Measurements from ENCODE around the gene SDS.

Gene SDS

DNA sequence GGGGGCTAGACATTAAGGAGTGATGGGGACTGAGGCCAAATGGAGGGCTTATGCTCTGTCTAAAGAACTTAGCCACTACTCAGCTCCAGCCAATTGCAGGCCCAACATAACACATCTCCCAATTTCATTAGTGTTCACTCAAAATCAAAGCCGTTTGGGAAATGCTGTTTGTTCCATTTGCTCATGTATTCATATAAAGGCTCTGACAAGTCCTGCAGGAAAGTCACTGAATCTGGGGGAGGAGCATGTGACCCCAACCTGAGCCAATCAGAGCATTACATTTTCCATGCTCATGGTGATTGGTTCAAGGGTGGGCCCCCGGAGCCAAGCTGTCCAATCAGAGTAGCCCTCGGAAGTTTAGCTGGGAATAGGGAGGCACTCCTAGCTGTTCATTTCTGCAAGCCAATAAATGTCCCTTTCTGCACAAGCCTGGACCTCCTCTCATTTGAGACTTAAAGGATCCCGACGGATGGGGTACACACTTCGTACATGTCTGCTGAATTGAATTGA lies 39.4 kb upstream of the SDS start:
- TF ChIP-seq, protein P1, sequence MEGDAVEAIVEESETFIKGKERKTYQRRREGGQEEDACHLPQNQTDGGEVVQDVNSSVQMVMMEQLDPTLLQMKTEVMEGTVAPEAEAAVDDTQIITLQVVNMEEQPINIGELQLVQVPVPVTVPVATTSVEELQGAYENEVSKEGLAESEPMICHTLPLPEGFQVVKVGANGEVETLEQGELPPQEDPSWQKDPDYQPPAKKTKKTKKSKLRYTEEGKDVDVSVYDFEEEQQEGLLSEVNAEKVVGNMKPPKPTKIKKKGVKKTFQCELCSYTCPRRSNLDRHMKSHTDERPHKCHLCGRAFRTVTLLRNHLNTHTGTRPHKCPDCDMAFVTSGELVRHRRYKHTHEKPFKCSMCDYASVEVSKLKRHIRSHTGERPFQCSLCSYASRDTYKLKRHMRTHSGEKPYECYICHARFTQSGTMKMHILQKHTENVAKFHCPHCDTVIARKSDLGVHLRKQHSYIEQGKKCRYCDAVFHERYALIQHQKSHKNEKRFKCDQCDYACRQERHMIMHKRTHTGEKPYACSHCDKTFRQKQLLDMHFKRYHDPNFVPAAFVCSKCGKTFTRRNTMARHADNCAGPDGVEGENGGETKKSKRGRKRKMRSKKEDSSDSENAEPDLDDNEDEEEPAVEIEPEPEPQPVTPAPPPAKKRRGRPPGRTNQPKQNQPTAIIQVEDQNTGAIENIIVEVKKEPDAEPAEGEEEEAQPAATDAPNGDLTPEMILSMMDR (IDR thresholded peaks at IDR 0.05; ENCODE audit: low read length), result no peak
- TF ChIP-seq EZH2 (IDR thresholded peaks at IDR 0.05; ENCODE audit: borderline replicate concordance, low read length), result no peak
- no peak overlapping the region for H3K27ac ChIP-seq (ENCODE audit: low read depth, low read length, poor library complexity, severe bottlenecking)
- no peak overlapping the region for H3K4me2 ChIP-seq (ENCODE audit: low read length)
- H3K4me3 ChIP-seq (ENCODE audit: low read depth, low read length, poor library complexity, severe bottlenecking), result no peak overlapping the region
- no peaks in the 10 kb centered on the region for H3K4me1 ChIP-seq (ENCODE audit: insufficient read depth, low read length, severe bottlenecking)
- H3K9ac ChIP-seq (ENCODE audit: low read length), result no peak overlapping the region
- H3K36me3 ChIP-seq (ENCODE audit: insufficient read depth, low read length), result no peaks in the 10 kb centered on the region
- no peaks in the 10 kb centered on the region for H3K9me2 ChIP-seq (ENCODE audit: low read depth, low read length)
- H2AFZ ChIP-seq (ENCODE audit: low read length), result no peak overlapping the region
- H4K20me1 ChIP-seq (ENCODE audit: insufficient read depth, low read length), result no peaks in the 10 kb centered on the region
- no peaks in the 10 kb centered on the region for H3F3A ChIP-seq (ENCODE audit: insufficient read depth, low read length)
- peaks cover 17% of the 10 kb centered on the region; the same call in 1 of the 2 replicates for H3K27me3 ChIP-seq (ENCODE audit: insufficient read depth, low read length)
- H3K79me2 ChIP-seq (ENCODE audit: insufficient read depth, low read length), result no peaks in the 10 kb centered on the region
- H3K9me3 ChIP-seq (ENCODE audit: low read length), result no peaks in the 10 kb centered on the region; the same call in 1 of the 2 replicates

DNA sequence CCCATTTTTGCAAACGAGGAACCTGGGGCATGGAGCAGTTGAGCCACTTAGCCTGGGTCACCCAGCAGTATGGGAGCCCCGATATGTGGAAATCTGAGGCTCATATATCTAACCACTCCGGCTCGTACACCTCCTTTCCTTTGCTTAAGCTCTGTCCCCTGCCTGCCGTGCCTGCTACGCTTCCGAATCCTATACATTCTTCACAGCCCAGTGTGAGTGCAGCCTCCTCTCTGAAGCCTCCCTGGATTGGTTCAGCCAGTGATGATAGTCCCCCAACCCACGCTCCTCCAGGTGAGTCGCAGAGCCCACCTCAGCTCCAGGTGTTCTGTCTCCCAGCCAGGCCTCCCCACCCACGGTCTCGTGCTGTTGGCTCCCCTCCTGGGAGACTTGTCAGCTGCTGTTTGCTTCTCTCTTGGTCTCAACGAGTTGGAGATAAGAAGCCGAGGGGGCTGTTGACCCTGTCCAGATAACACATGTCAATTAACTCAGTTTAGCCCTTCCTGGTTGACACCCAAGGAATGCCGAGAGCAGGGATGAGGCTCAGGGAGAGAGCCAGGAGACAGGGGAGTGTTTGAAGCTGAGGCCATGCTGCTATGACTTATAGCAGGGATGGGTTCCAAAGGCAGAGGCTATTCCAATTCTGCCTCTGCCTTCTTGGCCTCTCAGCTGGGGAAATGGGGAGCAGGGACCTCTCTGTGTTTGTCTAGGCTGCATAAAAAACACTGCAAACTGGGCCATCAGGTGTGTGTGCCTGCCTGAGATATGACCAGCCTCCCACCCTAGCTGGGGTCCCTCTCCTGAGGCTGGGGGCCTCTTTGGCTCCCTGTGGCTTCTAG lies 37.5 kb upstream of the SDS start:
- no peaks in the 10 kb centered on the region for H3K79me2 ChIP-seq (ENCODE audit: insufficient read depth, low read length)
- no peaks in the 10 kb centered on the region; the same call in 1 of the 2 replicates for H3K9me3 ChIP-seq (ENCODE audit: low read length)
- TF ChIP-seq, protein P1 (IDR thresholded peaks at IDR 0.05; ENCODE audit: low read length), result no peak
- no peak for TF ChIP-seq EZH2 (IDR thresholded peaks at IDR 0.05; ENCODE audit: borderline replicate concordance, low read length)
- H3K27ac ChIP-seq (ENCODE audit: low read depth, low read length, poor library complexity, severe bottlenecking), result no peak overlapping the region
- no peak overlapping the region for H3K4me2 ChIP-seq (ENCODE audit: low read length)
- no peaks in the 10 kb centered on the region for H3K36me3 ChIP-seq (ENCODE audit: insufficient read depth, low read length)
- H4K20me1 ChIP-seq (ENCODE audit: insufficient read depth, low read length), result no peaks in the 10 kb centered on the region
- H3K9me2 ChIP-seq (ENCODE audit: low read depth, low read length), result no peaks in the 10 kb centered on the region
- no peaks in the 10 kb centered on the region for H3F3A ChIP-seq (ENCODE audit: insufficient read depth, low read length)
- peaks cover 17% of the 10 kb centered on the region; the same call in 1 of the 2 replicates for H3K27me3 ChIP-seq (ENCODE audit: insufficient read depth, low read length)
- no peaks in the 10 kb centered on the region for H3K4me1 ChIP-seq (ENCODE audit: insufficient read depth, low read length, severe bottlenecking)
- no peak overlapping the region for H3K4me3 ChIP-seq (ENCODE audit: low read depth, low read length, poor library complexity, severe bottlenecking)
- H3K9ac ChIP-seq (ENCODE audit: low read length), result no peak overlapping the region
- H2AFZ ChIP-seq (ENCODE audit: low read length), result no peak overlapping the region

DNA sequence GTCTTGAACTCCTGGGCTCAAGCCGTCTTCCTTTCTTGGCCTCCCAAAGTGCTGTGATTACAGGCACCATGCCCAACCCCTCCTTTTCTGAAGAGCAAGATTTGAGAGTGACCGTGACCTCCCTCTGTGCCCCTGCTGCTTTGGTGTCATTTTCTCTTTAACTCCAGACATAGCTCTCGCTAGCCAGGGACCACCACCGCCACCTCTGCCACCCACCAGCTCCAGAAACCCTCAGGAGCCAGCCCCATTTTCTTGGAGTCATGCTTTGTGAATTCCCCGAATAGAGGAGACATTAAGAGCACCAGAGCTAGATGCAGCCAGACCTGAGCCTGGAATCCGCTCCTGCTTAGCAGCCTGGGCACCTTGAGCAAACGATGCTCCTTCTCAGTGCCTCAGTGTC lies 36.6 kb upstream of the SDS start:
- no peaks in the 10 kb centered on the region for H4K20me1 ChIP-seq (ENCODE audit: insufficient read depth, low read length)
- no peaks in the 10 kb centered on the region for H3F3A ChIP-seq (ENCODE audit: insufficient read depth, low read length)
- H3K9me2 ChIP-seq (ENCODE audit: low read depth, low read length), result no peaks in the 10 kb centered on the region
- no peak overlapping the region for H3K27ac ChIP-seq (ENCODE audit: low read depth, low read length, poor library complexity, severe bottlenecking)
- no peak overlapping the region for H3K9ac ChIP-seq (ENCODE audit: low read length)
- TF ChIP-seq, protein P1 (IDR thresholded peaks at IDR 0.05; ENCODE audit: low read length), result no peak
- TF ChIP-seq EZH2 (IDR thresholded peaks at IDR 0.05; ENCODE audit: borderline replicate concordance, low read length), result no peak
- H2AFZ ChIP-seq (ENCODE audit: low read length), result no peak overlapping the region
- no peak overlapping the region for H3K4me3 ChIP-seq (ENCODE audit: low read depth, low read length, poor library complexity, severe bottlenecking)
- no peaks in the 10 kb centered on the region for H3K79me2 ChIP-seq (ENCODE audit: insufficient read depth, low read length)
- H3K4me2 ChIP-seq (ENCODE audit: low read length), result no peak overlapping the region
- peaks cover 17% of the 10 kb centered on the region; the same call in 1 of the 2 replicates for H3K27me3 ChIP-seq (ENCODE audit: insufficient read depth, low read length)
- no peaks in the 10 kb centered on the region for H3K36me3 ChIP-seq (ENCODE audit: insufficient read depth, low read length)
- H3K9me3 ChIP-seq (ENCODE audit: low read length), result no peaks in the 10 kb centered on the region; the same call in 1 of the 2 replicates
- H3K4me1 ChIP-seq (ENCODE audit: insufficient read depth, low read length, severe bottlenecking), result no peaks in the 10 kb centered on the region
